NT2/D1 (cell line): ENCODE results near the gene HOXB5.
A peak's percentile ranks its signal among the peaks of the same experiment; 100 is the strongest.

Source experiments
- DNase-seq: peaks from one replicate; pipeline ENCODE4 v3.0.0-alpha.2; 2011; ENCODE audit warnings: low read depth, low spot score
- H3K27me3 ChIP-seq: 2 replicates; pipeline ENCODE4 v1.6.0; 2011; ENCODE audit warnings: mild to moderate bottlenecking; ENCODE audit not compliant: insufficient read length, insufficient read depth
- H3K36me3 ChIP-seq: 2 replicates; pipeline ENCODE4 v1.6.1; 2011; ENCODE audit warnings: mild to moderate bottlenecking, low read length, mixed read lengths; ENCODE audit not compliant: insufficient read depth, insufficient read length
- H3K4me1 ChIP-seq: 2 replicates; pipeline ENCODE4 v1.5.1; 2011; ENCODE audit not compliant: insufficient read depth, insufficient read length
- H3K4me3 ChIP-seq: 2 replicates; pipeline ENCODE4 v1.5.1; 2011; ENCODE audit warnings: low read depth; ENCODE audit not compliant: insufficient read length
- H3K9ac ChIP-seq: 2 replicates; pipeline ENCODE4 v1.6.0; 2011; ENCODE audit warnings: low read depth; ENCODE audit not compliant: insufficient read length
- H3K9me3 ChIP-seq: 2 replicates; pipeline ENCODE4 v1.5.1; 2011; ENCODE audit warnings: mild to moderate bottlenecking, low read length; ENCODE audit not compliant: insufficient read depth
- SUZ12 ChIP-seq: IDR thresholded peaks from 2 replicates; pipeline ENCODE4 v1.6.1; 2011; ENCODE audit not compliant: insufficient read length, insufficient read depth; ENCODE audit errors: extremely low read depth
- YY1 ChIP-seq: IDR thresholded peaks from 2 replicates; pipeline ENCODE4 v1.6.1; 2011; ENCODE audit not compliant: insufficient read length, insufficient read depth
- ZNF274 ChIP-seq: IDR thresholded peaks from 2 replicates; pipeline ENCODE4 v1.6.1; 2011; ENCODE audit warnings: mild to moderate bottlenecking, low read depth, low read length

HOXB5 gene

GRCh38 chr17:48623583-48623982, 30.0 kb upstream of the HOXB5 start:
- TF ChIP-seq SUZ12 = no peak
- TF ChIP-seq YY1 = no peak
- no peak for TF ChIP-seq ZNF274
- peaks cover 7% of the 10 kb centered on the region for H3K4me1 ChIP-seq
- no peaks in the 10 kb centered on the region for H3K36me3 ChIP-seq
- DNase-seq = no peak
- H3K4me3 ChIP-seq = no peak overlapping the region
- peaks cover 100% of the 10 kb centered on the region for H3K27me3 ChIP-seq
- H3K9ac ChIP-seq = no peak overlapping the region
- peaks cover 7% of the 10 kb centered on the region; the same call in 1 of the 2 replicates for H3K9me3 ChIP-seq

- no peak overlapping the region for H3K9ac ChIP-seq
- H3K27me3 ChIP-seq = peaks cover 100% of the 10 kb centered on the region
These were observed 29.3 kb upstream of the HOXB5 start for GRCh38 chr17:48622857-48623256.

GRCh38 chr17:48621410-48622392, 28.1 kb upstream of the HOXB5 start:
- Histone ChIP-seq H3K9ac (no peak overlapping the region), H3K36me3 (no peaks in the 10 kb centered on the region), H3K9me3 (peaks cover 7% of the 10 kb centered on the region; the same call in 1 of the 2 replicates), H3K4me3 (no peak overlapping the region), H3K4me1 (peaks cover 13% of the 10 kb centered on the region), H3K27me3 (peaks cover 100% of the 10 kb centered on the region)
- no peak for TF ChIP-seq ZNF274
- TF ChIP-seq SUZ12 = peak; percentile 33
- DNase-seq = no peak

More at GRCh38 chr17:48622857-48623256, 29.3 kb upstream of the HOXB5 start:
- H3K4me3 ChIP-seq = no peak overlapping the region
- no peaks in the 10 kb centered on the region for H3K36me3 ChIP-seq
- peaks cover 10% of the 10 kb centered on the region for H3K4me1 ChIP-seq
- no peak for TF ChIP-seq YY1
- no peak for TF ChIP-seq ZNF274
- TF ChIP-seq SUZ12 = no peak
- H3K9me3 ChIP-seq = peaks cover 7% of the 10 kb centered on the region; the same call in 1 of the 2 replicates
- no peak for DNase-seq

- no peak overlapping the region for H3K4me3 ChIP-seq
- no peaks in the 10 kb centered on the region for H3K36me3 ChIP-seq
- H3K9me3 ChIP-seq = peaks cover 7% of the 10 kb centered on the region; the same call in 1 of the 2 replicates
- DNase-seq = no peak
- peak; percentile 66 for TF ChIP-seq SUZ12
- no peak for TF ChIP-seq ZNF274
- H3K9ac ChIP-seq = no peak overlapping the region
- H3K4me1 ChIP-seq = peaks cover 13% of the 10 kb centered on the region
- peaks cover 100% of the 10 kb centered on the region for H3K27me3 ChIP-seq
These were observed 27.0 kb upstream of the HOXB5 start for GRCh38 chr17:48620461-48621139.

GRCh38 chr17:48619826-48620449, 26.4 kb upstream of the HOXB5 start:
- H3K4me1 ChIP-seq = peaks cover 13% of the 10 kb centered on the region
- DNase-seq = no peak
- peaks cover 100% of the 10 kb centered on the region for H3K27me3 ChIP-seq
- H3K9ac ChIP-seq = no peak overlapping the region
- no peak for TF ChIP-seq YY1
- TF ChIP-seq ZNF274 = no peak
- TF ChIP-seq SUZ12 = peak; percentile 27
- peaks cover 7% of the 10 kb centered on the region; the same call in 1 of the 2 replicates for H3K9me3 ChIP-seq
- peak overlapping the region; percentile 13 for H3K4me3 ChIP-seq
- H3K36me3 ChIP-seq = no peaks in the 10 kb centered on the region

- TF ChIP-seq ZNF274 (no peak), SUZ12 (no peak), YY1 (no peak)
- Histone ChIP-seq H3K4me3 (no peak overlapping the region), H3K9me3 (peaks cover 7% of the 10 kb centered on the region; the same call in 1 of the 2 replicates), H3K36me3 (no peaks in the 10 kb centered on the region), H3K27me3 (peaks cover 99% of the 10 kb centered on the region), H3K9ac (no peak overlapping the region), H3K4me1 (peaks cover 13% of the 10 kb centered on the region)
- DNase-seq = peak; percentile 52
These were observed 24.8 kb upstream of the HOXB5 start for GRCh38 chr17:48618256-48618896.
